Head of caudate nucleus (tissue), 42 donors: ENCODE data around the gene KIAA0040.
"Not testable (repeated sequence)": the region's sequence is repeated elsewhere in the genome, so short reads cannot be mapped to it uniquely, and the experiment has no call there.

Experiments used
- DNase-seq, 42 donors: peaks; one replicate each; pipeline versions ENCODE4 v3.0.0 to v3.0.0-alpha.2; 2020 to 2021; ENCODE audit warnings: mixed read lengths in 7 of 42
- intact Hi-C: fragments of 100-400 bp; cut with DNase I; formaldehyde crosslinking; loops from one replicate; pipeline ENCODE4 v1.15.0; 2022

Gene KIAA0040

GRCh38 chr1:175124861-175125260 is 67.7 kb downstream of the KIAA0040 start:
- peak in 1 of 42 donors; percentile 16 for DNase-seq
- intact Hi-C loops = loop anchor here (5.0 kb wide), 1 partner anchor 93 kb away; no protein-coding TSS in a partner anchor

- intact Hi-C loops = no loop called here
These were observed 72.1 kb downstream of the KIAA0040 start for GRCh38 chr1:175120511-175120910.

GRCh38 chr1:175118375-175119367 is 73.9 kb downstream of the KIAA0040 start:
- intact Hi-C loops = no loop called here
- DNase-seq = peak in 1 of 42 donors; percentile 6

More at GRCh38 chr1:175120511-175120910, 72.1 kb downstream of the KIAA0040 start:
- no peak for DNase-seq

- intact Hi-C loops = no loop called here
These were observed 75.7 kb downstream of the KIAA0040 start for GRCh38 chr1:175116903-175117302.

GRCh38 chr1:175116210-175116798 is 76.3 kb downstream of the KIAA0040 start:
- intact Hi-C loops = no loop called here

More at GRCh38 chr1:175116903-175117302, 75.7 kb downstream of the KIAA0040 start:
- DNase-seq = peak in 1 of 42 donors; percentile 34

GRCh38 chr1:175114996-175115395 is 77.6 kb downstream of the KIAA0040 start:
- no peak for DNase-seq
- intact Hi-C loops = no loop called here

More at GRCh38 chr1:175116210-175116798, 76.3 kb downstream of the KIAA0040 start:
- DNase-seq = peak in 1 of 42 donors; percentile 28

- intact Hi-C loops, DNase-seq: not testable (repeated sequence)
These were observed 84.2 kb downstream of the KIAA0040 start for GRCh38 chr1:175108331-175108820.
